Thoracic aorta (tissue), 2 donors: ENCODE measurements around the gene H2AZ1. TPM values are rescaled to one million over a fixed set of nuclear protein-coding genes. Genes with fewer than 3 reads are reported as not detected.

Experiments used
- ATAC-seq: fragments of 150-250 bp; one replicate; pipeline ENCODE4 v1.8.0; 2017; ENCODE audit warnings: low read depth; ENCODE audit not compliant: insufficient number of reproducible peaks, low FRiP score
- DNase-seq: peaks from one replicate; pipeline ENCODE4 v3.0.0-alpha.2; 2020; ENCODE audit warnings: low spot score
- H3K27ac ChIP-seq, 2 donors: fragments of 200-600 bp; sonication (generic); 1 replicate in 1 of 2; 2 replicates in 1 of 2; pipeline ENCODE4 v1.5.1; 2016; ENCODE audit warnings: mild to moderate bottlenecking in 2 of 2, moderate library complexity in 2 of 2
- H3K27me3 ChIP-seq: fragments of 200-600 bp; sonication (generic); replicated peaks from 2 replicates; pipeline ENCODE4 v1.6.0; 2016; ENCODE audit warnings: mild to moderate bottlenecking; ENCODE audit not compliant: insufficient read depth
- H3K36me3 ChIP-seq: fragments of 200-600 bp; sonication (generic); one replicate; pipeline ENCODE4 v1.5.1; 2016
- H3K4me1 ChIP-seq, 2 donors: fragments of 200-600 bp; sonication (generic); 1 replicate in 1 of 2; 2 replicates in 1 of 2; pipeline versions ENCODE4 v1.5.1 to v1.6.0; 2016; ENCODE audit warnings: low read depth in 2 of 2, mild to moderate bottlenecking in 1 of 2; ENCODE audit not compliant: control insufficient read depth in 1 of 2
- H3K4me3 ChIP-seq: fragments of 200-600 bp; sonication (generic); 2 replicates; pipeline ENCODE4 v1.5.1; 2016; ENCODE audit warnings: mild to moderate bottlenecking
- H3K9me3 ChIP-seq: fragments of 200-600 bp; sonication (generic); 2 replicates; pipeline ENCODE4 v1.5.1; 2016
- total RNA-seq, 2 donors: library from RNA; depleted of rRNA; stranded (reverse); fragments of >200 nt; gene quantifications; one replicate each; pipeline versions ENCODE4 v1.1.0 to v1.2.3, GENCODE V29; 2016
- TF ChIP-seq, protein P1 (sequence below): fragments of 200-600 bp; sonication (generic); IDR thresholded peaks from one replicate; pipeline ENCODE4 v1.5.1; 2019; ENCODE audit warnings: antibody characterized with exemption

H2AZ1 gene
- total RNA-seq, 2 donors from 2014 or later, result 65.3 to 115 TPM

DNA sequence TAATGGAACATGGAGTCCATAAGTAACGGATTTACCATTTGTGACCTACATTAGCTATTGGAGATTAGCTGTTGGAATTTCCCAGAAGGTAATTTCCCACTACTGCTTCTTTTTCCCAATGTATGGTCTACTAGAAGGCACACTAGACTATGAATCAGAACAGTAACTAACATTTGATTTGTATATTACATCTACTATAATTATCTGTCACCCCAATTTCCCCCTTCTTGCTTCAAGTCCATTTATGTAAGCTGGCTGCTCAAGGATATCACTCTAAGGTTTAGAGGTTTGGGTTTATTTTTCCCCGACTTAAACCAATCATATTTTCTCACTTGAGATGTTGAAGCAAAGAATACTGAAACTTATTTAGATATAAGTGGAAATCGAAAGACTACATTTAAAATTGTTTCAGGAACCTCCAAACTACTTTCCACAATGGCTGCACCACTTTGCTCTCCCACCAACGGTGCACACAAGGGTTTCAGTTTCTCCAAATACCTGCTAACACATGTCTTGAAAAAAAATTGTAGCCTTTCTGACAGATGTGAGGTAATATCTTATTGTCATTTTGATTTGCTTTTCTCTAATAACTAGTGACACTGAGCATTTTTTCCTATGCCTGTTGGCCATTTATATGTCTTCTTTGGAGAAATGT is 33.3 kb upstream of the H2AZ1 start:
- Histone ChIP-seq H3K4me1 (no peaks in the 10 kb centered on the region), H3K4me3 (no peak overlapping the region), H3K9me3 (no peaks in the 10 kb centered on the region), H3K27ac (no peak overlapping the region), H3K27me3 (no peaks in the 10 kb centered on the region), H3K36me3 (no peaks in the 10 kb centered on the region)
- ATAC-seq, result no peak
- DNase-seq, result no peak
- TF ChIP-seq, protein P1, sequence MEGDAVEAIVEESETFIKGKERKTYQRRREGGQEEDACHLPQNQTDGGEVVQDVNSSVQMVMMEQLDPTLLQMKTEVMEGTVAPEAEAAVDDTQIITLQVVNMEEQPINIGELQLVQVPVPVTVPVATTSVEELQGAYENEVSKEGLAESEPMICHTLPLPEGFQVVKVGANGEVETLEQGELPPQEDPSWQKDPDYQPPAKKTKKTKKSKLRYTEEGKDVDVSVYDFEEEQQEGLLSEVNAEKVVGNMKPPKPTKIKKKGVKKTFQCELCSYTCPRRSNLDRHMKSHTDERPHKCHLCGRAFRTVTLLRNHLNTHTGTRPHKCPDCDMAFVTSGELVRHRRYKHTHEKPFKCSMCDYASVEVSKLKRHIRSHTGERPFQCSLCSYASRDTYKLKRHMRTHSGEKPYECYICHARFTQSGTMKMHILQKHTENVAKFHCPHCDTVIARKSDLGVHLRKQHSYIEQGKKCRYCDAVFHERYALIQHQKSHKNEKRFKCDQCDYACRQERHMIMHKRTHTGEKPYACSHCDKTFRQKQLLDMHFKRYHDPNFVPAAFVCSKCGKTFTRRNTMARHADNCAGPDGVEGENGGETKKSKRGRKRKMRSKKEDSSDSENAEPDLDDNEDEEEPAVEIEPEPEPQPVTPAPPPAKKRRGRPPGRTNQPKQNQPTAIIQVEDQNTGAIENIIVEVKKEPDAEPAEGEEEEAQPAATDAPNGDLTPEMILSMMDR, result no peak

DNA sequence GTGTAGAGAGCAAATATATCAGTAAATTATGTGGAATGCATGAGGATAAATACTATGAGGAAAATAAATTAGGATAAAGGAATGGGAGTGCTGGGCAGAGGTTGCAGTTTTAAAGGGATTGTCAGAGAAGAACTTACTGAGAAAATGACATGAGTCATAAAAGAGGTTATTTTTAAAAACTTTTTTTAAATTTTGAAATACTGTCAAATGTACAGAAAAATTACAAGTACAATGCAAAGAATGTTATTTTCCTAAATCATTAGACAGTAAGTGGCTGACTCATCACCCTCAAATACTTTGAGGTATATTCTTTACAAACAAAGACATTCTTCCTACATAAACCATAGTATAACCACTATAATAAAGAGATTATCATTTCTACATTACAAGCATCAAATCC is 29.8 kb upstream of the H2AZ1 start:
- ATAC-seq (no peak), DNase-seq (no peak)
- Histone ChIP-seq H3K36me3 (no peaks in the 10 kb centered on the region), H3K9me3 (no peaks in the 10 kb centered on the region), H3K27ac (no peak overlapping the region), H3K4me1 (no peaks in the 10 kb centered on the region), H3K27me3 (peaks cover 4% of the 10 kb centered on the region), H3K4me3 (no peak overlapping the region)
- TF ChIP-seq, protein P1, result no peak

DNA sequence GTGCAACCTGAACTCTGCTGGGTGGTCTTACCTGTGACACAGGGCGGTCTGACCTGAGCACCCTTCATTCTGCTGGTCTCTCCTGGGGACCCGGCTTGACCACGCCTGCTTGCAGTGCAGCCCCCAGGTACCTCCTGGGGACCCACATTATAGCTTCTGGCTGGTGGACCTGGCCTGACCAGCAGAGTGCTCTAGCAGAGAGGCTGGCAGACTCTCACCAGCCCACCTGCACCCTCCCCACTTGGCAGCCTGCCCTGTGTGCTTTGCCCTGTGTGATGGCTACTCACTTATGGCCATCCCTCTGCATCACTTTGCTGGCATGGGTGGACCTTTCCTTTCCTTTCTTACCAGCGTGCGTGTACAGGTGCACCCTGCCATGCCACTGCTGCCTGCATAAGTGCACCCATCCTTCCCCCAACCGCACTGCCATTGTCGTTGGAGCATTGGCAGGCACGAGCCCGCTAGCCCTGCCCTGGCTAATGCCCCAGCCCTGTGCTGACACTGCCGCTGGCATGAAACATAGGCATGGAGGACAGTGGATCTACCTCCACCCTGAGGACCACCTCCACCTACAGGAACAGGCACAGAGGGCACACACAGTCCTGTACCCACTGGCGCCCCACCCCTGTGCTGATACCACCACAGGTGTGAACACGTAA is 21.5 kb upstream of the H2AZ1 start:
- Histone ChIP-seq H3K36me3 (no peaks in the 10 kb centered on the region), H3K27ac (no peak overlapping the region), H3K27me3 (no peaks in the 10 kb centered on the region), H3K9me3 (no peaks in the 10 kb centered on the region), H3K4me1 (no peaks in the 10 kb centered on the region), H3K4me3 (no peak overlapping the region)
- no peak for ATAC-seq
- DNase-seq, result no peak
- TF ChIP-seq, protein P1, result no peak

DNA sequence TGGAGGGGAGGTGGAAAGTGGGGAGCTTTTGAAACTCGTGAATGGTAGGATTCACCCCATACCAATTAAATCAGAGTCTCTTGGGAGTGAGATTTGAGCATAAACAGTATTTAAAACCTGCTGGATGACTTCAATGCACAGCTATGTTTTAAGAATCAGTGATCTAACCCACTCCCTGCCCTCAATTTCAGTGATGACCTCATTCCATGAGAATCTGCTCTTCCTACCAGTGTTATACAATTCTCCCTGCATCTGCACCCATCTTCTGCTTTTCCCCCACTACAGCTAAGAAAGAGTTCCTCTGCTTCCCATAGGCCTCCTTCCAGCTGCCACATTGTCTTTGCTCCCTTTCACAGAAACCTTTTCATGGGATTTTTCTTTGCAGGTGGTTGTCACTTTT is 18.3 kb upstream of the H2AZ1 start:
- Histone ChIP-seq H3K27me3 (no peaks in the 10 kb centered on the region), H3K36me3 (no peaks in the 10 kb centered on the region), H3K4me1 (no peaks in the 10 kb centered on the region), H3K4me3 (no peak overlapping the region), H3K9me3 (no peaks in the 10 kb centered on the region), H3K27ac (no peak overlapping the region)
- DNase-seq, result no peak
- no peak for ATAC-seq
- TF ChIP-seq, protein P1, result no peak

DNA sequence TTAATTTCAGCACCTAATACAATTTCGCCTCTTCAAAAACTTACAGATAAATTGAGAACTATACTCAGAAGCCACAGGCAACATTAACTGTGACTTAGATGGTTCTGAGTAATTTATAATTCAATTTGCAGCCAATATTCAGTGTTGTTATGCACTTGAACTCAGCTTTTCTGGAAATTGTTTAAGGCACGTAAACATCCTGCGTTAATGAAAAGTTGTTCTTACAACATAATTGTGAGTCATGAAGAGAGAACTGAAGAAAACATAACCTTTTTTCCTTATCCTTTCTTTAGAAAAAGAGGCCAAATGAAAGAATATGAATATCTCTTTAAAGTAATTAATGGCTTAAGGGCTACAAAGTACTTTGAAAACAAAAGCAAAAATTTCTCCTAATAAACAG is 16.6 kb upstream of the H2AZ1 start:
- DNase-seq (no peak), ATAC-seq (no peak)
- TF ChIP-seq, protein P1, result no peak
- Histone ChIP-seq H3K4me3 (no peak overlapping the region), H3K27me3 (no peaks in the 10 kb centered on the region), H3K4me1 (no peaks in the 10 kb centered on the region), H3K9me3 (no peaks in the 10 kb centered on the region), H3K27ac (no peak overlapping the region), H3K36me3 (no peaks in the 10 kb centered on the region)
